Neural progenitor cell (in vitro differentiated cells): ENCODE measurements around the gene MCTP2.

Experiments used
- CTCF ChIP-seq: fragments of 200-600 bp; sonication (generic); IDR thresholded peaks from 2 replicates; pipeline ENCODE4 v1.5.1; 2017; ENCODE audit warnings: antibody characterized with exemption, mild to moderate bottlenecking
- EZH2 ChIP-seq: fragments of 200-600 bp; sonication (generic); IDR thresholded peaks from 2 replicates; pipeline ENCODE4 v1.6.1; 2017; ENCODE audit warnings: antibody characterized with exemption, mild to moderate bottlenecking, moderate library complexity
- EZH2phosphoT487 ChIP-seq: fragments of 200-600 bp; sonication (generic); IDR thresholded peaks from 2 replicates; pipeline ENCODE4 v1.6.1; 2017; ENCODE audit warnings: antibody characterized with exemption

GRCh38 chr15:94225616-94226015 is 5.7 kb upstream of the MCTP2 start:
- TF ChIP-seq EZH2phosphoT487 (no peak), CTCF (no peak), EZH2 (no peak)
